HG03342 (cell line): ENCODE data around the gene FAM170B.

Source experiments
- ATAC-seq: cut with Tn5 transposase; IDR thresholded peaks from one replicate; pipeline ENCODE4 v1.9.1; 2021; ENCODE audit warnings: mild to moderate bottlenecking, moderate library complexity; ENCODE audit not compliant: unreplicated experiment

Gene FAM170B

GRCh38 chr10:49082766-49083165 lies 51.1 kb downstream of the FAM170B start:
- no peak for ATAC-seq

GRCh38 chr10:49081547-49082275 lies 52.1 kb downstream of the FAM170B start:
- ATAC-seq = no peak
